ENCODE measurements around the gene IL22RA1.

The IL22RA1 gene

GRCh38 chr1:24111262-24111995 lies 31.5 kb downstream of the IL22RA1 start:
- no peak for DNase-seq

DNA sequence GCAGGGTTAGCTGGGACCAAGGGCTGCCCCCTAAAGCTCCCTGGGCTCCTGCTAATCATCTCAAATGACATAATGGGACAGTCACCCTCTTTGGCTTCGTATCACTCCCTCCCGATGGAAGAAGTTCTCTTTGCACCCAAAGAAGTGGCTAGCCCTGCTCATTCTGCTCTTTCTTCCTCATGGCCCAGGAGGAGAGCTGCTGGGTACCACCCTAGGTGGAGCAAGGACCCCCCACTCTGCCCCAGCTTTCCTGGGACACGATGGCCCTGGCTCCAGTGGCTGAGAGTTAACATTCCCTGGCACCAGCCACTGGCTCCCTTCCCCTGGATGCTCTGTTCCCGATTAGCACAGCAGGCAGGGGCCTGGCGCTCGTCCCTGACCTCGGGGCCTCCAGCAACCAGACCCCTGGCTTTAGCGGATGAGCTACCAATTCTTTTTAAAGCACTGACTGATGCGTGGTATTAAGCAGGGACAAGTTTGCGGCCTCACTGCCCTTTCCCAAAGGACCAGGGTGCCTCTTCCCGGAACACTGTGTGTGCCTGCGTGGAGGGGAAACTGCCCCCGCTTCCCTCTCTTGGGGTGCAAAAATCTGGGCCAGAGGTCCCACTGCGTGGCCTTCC lies 32.2 kb downstream of the IL22RA1 start:
- no peak for DNase-seq

DNA sequence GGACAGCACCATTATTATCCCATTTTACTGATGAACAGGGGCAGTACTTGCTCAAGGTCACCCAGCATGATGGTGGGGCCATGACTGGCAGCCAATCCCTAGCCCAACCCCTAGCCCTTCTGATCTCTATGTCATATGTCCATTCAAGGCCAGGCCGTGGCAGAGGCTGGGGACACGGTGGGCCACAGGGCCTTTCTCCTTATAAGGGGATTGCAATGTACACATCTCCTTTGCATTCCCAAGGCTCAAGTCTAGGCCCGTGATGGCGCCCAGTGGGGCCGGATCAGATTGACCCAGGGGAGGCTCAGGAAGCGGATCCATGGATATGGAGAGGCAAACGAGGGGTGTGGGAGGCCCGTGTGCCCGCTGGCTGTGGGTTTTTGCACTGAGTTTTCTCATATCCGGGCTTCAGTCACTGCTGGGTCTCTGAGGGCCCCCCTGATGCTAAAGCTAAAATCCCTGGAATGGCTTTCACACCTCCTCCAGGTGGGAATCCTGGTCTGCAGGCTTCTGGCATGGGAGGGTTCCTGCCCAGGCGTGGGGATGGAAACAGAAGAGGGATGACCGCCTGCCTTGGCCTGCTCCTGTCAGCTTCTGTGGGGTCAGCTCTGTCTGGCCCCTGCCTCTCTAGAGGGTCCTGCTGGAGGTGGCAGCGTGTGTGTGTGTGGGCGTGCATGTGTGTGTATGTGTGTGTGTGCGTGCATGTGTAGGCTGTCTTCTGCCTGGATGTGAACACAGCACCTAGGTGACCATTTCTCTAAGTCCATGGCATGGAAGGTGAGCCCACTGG lies 33.1 kb downstream of the IL22RA1 start:
- no peak for DNase-seq

GRCh38 chr1:24109166-24109483 lies 33.8 kb downstream of the IL22RA1 start:
- no peak for DNase-seq

DNA sequence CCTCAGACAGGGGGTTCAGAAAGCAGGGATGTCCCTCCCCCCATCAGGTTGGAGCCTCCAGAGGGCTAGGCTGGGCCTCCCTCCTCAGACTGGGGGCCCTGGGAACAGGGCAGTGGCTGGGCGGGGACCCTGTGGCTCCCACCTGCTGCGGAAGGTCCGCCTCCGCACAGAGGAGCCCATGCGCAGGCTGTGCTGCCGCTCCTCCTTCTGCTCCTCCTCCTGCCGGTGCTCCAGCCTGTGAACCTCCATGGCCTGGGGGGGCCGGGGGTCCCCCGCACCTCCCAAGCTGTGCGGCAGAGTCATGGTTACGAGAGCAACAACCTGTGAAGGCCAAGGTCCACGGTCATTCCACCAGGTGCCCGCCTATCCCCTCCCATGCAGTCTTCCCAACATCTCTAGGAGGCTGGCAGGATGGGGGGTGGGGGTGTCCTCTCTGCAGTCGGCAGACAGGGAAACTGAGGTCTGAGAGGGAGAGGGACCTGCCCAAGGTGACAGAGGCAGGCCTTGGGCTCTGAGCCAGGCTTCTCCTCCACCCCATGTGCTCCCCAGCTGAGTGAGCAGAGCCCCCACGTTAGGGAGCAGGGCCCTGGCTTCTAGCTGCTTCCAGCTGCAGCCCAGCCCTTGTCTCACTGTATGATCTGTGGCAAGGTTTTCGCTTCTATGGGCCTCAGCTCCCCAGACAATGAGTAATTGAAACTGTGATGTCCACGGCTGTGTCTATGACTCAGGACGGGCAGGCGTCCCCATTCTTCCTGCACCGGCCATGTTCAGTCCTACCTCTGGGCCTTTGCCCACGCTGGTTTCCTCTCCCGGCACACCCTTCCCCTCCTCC lies 34.4 kb downstream of the IL22RA1 start:
- no peak for DNase-seq

GRCh38 chr1:24107462-24108138 lies 35.3 kb downstream of the IL22RA1 start:
- DNase-seq = no peak

DNA sequence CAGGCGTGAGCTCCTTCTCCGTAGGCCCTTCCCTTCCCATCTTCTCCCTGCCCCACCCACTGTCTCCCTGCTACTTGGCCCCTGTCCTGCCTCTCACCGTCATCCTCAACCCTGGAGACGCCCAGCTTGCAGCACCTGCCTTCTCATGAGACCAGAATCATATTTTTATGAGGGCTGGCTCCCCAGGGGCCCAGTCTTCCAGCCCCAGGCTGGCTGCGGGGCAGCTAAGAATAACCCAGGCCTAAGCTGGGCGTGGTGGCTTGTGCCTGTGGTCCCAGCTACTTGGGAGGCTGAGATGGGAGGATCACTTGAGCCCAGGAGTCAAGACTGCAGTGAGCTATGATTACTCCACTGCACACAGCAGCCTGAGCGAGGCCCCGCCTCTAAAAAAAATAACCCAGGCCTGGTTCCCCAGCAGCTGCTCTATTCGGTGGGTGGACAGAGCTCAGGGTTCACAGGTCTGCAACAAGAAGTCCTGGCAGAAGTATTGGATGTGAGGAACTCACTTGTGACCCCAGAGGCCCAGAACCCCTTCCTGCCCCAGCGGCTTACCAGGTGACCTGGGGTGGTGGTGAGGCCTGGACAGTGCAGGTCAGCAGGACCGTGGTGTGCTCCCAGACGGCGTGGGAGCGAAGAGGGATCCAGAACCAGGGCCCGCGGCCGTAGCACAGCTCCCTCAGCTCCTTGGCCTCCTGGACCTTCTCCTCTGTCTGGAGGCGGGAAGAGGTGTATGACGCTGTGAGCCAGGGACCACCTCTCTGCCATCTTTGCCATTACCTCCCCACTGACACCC lies 37.4 kb downstream of the IL22RA1 start:
- peak; percentile 13 for DNase-seq

DNA sequence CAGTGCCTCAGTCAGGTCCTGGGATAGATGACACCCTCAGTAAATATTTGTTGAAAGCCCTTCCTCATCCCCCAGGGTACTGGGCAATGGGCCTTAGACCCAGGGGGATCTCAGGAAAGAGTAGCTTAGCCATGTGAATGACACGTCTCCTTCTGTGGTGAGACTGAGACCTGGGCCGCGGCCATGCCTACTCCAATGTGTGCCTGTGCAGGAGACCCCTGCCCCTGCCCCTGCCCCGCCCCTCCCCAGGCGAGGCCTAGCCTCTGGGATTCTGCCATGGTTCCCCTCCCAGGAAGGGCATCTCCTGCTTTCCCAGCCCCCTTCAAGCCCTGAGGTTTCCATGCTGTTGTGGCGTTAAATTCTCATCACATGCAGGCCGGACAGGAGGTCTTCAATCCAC lies 38.1 kb downstream of the IL22RA1 start:
- no peak for DNase-seq

DNA sequence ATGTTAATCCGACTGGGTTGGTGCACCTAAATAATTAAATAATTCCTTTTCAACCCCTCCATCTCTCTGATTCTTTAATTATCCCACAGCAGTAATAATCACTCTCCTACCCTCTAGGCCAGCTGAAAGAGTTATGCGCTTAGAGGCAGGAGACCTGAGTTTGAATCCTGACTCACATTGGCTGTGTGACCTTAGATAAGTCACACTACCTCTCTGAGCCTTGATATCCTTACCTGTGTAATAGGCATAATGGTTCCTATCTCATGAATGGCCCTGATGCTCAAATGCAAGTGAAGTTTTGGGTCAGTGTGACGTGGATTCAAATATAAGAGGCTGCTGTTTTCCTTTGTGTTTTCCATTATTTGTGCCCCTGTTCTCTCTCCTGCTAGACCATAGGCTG lies 39.1 kb downstream of the IL22RA1 start:
- no peak for DNase-seq

- DNase-seq = no peak
Measured at GRCh38 chr1:24103408-24103807, 39.5 kb downstream of the IL22RA1 start.

DNA sequence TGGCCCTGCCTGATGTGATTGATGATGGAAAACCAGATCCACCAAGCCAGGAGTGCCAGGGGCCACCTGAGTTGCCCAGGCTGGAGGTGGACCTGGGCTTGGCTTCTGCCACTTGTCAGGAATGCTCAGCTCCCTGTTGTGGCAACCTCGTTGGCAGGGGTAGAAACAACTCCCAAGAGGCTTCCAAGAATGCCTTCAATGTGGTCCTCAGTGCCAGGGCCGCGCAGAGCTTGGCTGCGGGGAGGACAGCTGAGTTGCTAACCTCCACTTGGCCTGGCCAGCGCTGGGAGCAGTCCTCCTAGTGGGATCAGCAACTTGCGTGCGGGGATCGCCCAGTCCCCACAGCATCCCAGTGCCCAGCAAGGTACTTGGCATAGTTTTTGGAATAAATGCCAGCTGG lies 40.0 kb downstream of the IL22RA1 start:
- no peak for DNase-seq

DNA sequence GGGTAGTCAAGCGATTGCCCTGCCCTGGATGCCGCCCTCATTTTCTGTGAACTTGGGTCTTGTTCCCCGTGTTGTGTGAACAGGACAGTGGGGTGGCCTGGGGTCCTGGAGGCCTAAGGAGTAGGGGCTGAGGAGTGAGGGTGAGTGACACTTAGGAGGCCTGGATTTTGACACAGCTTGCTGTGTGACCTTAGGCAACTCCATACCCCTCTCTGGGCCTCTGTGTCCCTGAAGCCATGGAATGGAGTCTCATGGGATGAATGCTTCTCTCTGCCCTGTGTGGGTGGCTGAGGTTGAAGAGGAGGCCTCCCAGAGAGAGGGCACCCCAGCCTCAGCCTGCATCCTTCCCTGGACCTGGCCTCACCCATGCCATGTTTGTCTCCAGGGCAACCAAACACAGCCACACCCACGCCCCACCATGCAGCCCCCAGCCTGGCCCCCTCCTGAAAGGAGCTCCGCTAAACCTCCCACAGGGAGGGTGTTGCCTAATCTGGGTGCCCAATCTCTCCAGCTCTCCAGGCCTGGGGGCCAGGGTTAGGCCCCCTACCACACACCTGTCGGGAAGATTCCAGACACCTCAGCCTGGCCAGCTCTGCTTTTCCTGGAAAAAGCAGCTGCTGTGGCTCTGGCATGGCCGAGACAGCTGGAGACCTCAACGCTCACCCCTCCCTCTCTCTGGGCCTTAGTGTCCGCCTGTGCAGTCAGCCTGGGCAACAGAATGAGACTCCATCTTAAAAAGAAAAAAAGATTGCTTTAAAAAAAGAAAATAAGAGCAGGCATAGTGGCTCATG lies 40.9 kb downstream of the IL22RA1 start:
- no peak for DNase-seq

DNA sequence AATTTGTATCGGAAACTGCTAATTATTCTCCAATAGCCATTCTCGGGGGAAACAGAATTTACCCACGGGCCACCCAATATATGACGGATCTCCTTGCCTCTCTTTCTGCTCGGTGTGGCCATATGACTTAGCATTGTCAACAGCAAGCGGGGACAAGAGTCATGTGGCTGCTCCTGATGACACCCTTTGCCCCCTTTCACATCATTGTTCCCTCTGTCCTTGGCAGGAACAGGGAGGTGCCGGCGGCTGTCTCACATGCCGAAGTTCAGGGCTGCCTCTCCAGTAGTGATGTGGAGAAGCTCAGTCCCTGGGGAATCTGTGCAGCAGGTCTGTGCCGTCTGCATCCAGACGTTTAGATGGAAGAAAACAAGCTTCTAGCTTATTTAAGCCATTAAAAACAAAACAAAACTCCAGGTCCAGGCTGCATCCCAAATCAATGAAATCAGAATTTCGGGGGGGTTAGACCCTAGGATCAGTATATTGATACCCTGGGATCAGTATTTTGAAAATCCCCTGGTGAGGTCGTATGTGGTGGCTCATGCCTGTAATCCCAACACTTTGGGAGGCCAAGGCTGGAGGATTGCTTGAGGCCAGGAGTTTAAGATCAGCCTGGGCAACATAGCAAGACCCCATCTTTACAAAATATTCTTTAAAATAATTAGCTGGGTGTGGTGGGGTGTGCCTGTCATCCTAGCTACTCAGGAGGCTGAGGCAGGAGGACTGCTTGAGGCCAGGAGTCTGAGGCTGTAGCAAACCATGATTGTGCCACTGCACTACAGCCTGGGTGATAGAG lies 41.8 kb downstream of the IL22RA1 start:
- no peak for DNase-seq

GRCh38 chr1:24098943-24099638 lies 43.8 kb downstream of the IL22RA1 start:
- DNase-seq = no peak

DNA sequence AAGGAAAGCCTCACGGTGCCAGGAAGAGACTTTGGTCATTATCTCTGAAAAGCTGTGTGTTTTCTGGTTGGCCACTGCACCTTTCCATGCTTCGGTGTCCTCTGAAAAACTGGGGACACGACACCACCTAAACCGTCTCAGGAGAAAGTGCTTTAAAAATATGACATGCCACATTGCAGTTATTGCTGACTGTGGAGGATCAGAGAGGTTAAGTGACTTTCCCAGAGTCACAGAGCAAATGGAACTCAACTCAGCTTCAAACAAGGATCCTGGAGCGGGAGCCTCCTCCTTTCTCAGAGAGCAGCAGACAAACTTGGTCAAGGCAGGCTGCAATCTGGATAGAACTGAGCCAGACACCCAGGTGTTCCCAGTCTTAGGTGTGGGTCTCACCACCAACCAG lies 44.8 kb downstream of the IL22RA1 start:
- DNase-seq = no peak

GRCh38 chr1:24097663-24098062 lies 45.3 kb downstream of the IL22RA1 start:
- no peak for DNase-seq

DNA sequence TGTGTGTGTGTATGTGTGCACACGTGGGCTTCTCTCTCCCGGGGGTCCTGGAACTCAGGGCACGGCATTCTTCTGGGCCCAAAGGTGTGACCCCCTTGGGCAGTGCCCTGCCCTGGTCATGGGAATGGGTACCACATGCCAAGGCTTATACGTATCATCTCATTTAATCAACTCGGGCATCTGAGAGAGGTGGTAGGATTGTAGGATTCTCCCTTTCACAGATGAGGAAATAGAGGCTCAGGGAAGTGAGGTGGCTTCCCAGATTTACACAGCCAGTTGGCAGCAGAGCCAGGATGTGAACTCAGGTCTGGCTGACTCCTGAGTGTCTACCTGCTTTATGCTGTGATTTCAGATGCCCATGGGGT lies 46.2 kb downstream of the IL22RA1 start:
- no peak for DNase-seq

DNA sequence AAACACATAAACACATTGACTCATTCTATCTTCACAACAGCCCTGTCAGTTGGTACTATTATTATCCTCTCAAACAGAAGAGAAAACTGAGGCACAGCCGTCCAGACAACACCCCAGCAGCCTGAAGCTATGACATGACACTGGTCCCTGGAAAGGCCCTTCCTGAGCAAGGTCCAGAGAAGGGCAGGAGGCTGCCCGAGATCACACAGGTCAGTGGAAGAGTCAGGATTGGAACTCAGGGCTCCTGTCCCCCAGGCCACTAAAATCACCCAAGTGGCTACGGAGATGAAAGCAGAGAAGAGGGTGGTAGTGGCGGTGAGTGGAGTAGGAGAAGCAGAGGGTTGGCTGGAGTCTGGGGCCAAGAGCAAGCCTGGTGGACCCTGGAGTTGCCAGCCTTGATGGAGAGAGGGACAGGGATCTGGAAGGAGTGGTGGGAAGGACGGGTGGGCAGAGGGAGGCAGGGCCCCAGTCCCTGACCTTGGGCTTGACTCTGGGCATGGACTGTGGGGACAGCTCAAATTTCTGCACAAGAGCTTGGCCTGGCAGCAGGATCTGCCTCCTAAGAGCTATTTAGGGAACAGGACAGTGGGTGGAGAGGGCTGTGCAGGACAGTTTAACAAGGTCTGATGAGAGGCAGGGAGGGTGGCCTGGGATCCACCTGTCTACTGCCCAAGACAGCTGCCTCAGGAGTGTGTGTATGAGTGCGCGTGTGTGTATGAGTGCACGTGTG lies 46.8 kb downstream of the IL22RA1 start:
- DNase-seq = no peak

All from NCI-H1436 (cell line).